SK-N-SH (cell line): ENCODE results near the gene CHD6. TPM values are rescaled to one million over a fixed set of nuclear protein-coding genes. Genes with fewer than 3 reads are reported as not detected.

ENCODE experiments used
- CTCF ChIA-PET: fragments of 300-600, 350-600 bp; formaldehyde crosslinking; extraction: SDS; loops from one replicate; lab custom pipeline; 2021; lab: Yijun Ruan, JAX
- POLR2A ChIA-PET: fragments of 350-600 bp; sonication (Branson Sonifier 250); formaldehyde crosslinking; extraction: SDS; loops from one replicate; lab custom pipeline; 2020; ENCODE audit warnings: antibody characterized with exemption, inconsistent platforms; lab: Yijun Ruan, JAX
- DNase-seq: peaks from one replicate; pipeline ENCODE4 v3.0.0; 2012
- H2AFZ ChIP-seq: fragments of 200-600 bp; sonication (generic); 2 replicates; pipeline ENCODE4 v1.8.1; 2016; ENCODE audit warnings: antibody characterized with exemption, mild to moderate bottlenecking, low read depth
- H3F3A ChIP-seq: fragments of 200-600 bp; sonication (generic); replicated peaks from 2 replicates; pipeline ENCODE3; 2016; ENCODE audit warnings: antibody characterized with exemption, mild to moderate bottlenecking; ENCODE audit not compliant: insufficient read depth
- H3K27ac ChIP-seq, 2 experiments: fragments of 200-500 bp in 1 of 2; fragments of 200-600 bp in 1 of 2; sonication (Bioruptor generic) in 1 of 2; sonication (generic), shearing (Covaris generic) in 1 of 2; 2 replicates each; pipeline versions ENCODE4 v1.5.1 to v1.6.1; 2014 to 2016; ENCODE audit warnings: low read depth in 2 of 2, inconsistent platforms in 1 of 2, low read length in 1 of 2, mild to moderate bottlenecking in 1 of 2, mixed read lengths in 1 of 2
- H3K27me3 ChIP-seq: fragments of 200-600 bp; sonication (generic), shearing (Covaris generic); 2 replicates; pipeline ENCODE4 v1.6.1; 2016; ENCODE audit warnings: mixed run types; ENCODE audit not compliant: insufficient read depth
- H3K36me3 ChIP-seq, 2 experiments: fragments of 200-500 bp in 1 of 2; fragments of 200-600 bp in 1 of 2; sonication (Bioruptor generic) in 1 of 2; sonication (generic) in 1 of 2; replicated peaks in 1 of 2; 2 replicates each; pipeline versions ENCODE3 to v1.5.1; 2014 to 2016; ENCODE audit warnings: low read length in 1 of 2, mild to moderate bottlenecking in 1 of 2; ENCODE audit not compliant: insufficient read depth in 2 of 2, control insufficient read depth in 1 of 2
- H3K4me1 ChIP-seq, 2 experiments: fragments of 200-500 bp in 1 of 2; fragments of 200-600 bp in 1 of 2; sonication (Bioruptor generic) in 1 of 2; sonication (generic), shearing (Covaris generic) in 1 of 2; 2 replicates each; pipeline versions ENCODE4 v1.5.1 to v1.6.1; 2014 to 2016; ENCODE audit warnings: low read depth in 1 of 2, low read length in 1 of 2, mixed run types in 1 of 2; ENCODE audit not compliant: insufficient read depth in 2 of 2, control insufficient read depth in 1 of 2
- H3K4me2 ChIP-seq: fragments of 200-600 bp; sonication (generic), shearing (Covaris generic); 2 replicates; pipeline ENCODE4 v1.6.1; 2017; ENCODE audit warnings: mixed run types
- H3K4me3 ChIP-seq, 2 experiments: fragments of 200-500 bp in 1 of 2; fragments of 200-600 bp in 1 of 2; sonication (Bioruptor generic) in 1 of 2; sonication (generic), shearing (Covaris generic) in 1 of 2; 2 replicates each; pipeline versions ENCODE4 v1.5.1 to v1.8.1; 2014 to 2016; ENCODE audit warnings: low read depth in 2 of 2, inconsistent platforms in 1 of 2, low read length in 1 of 2, mild to moderate bottlenecking in 1 of 2, mixed read lengths in 1 of 2, moderate library complexity in 1 of 2
- H3K79me2 ChIP-seq: fragments of 200-600 bp; sonication (generic); 2 replicates; pipeline ENCODE4 v1.8.1; 2017; ENCODE audit warnings: mild to moderate bottlenecking; ENCODE audit not compliant: insufficient read depth
- H3K9ac ChIP-seq: fragments of 200-600 bp; sonication (generic); 2 replicates; pipeline ENCODE4 v1.6.1; 2017; ENCODE audit warnings: mixed run types
- H3K9me2 ChIP-seq: fragments of 200-600 bp; sonication (generic); 2 replicates; pipeline ENCODE4 v1.6.1; 2017; ENCODE audit warnings: mixed run types
- H3K9me3 ChIP-seq: fragments of 200-600 bp; sonication (generic); 2 replicates; pipeline ENCODE4 v1.6.1; 2017; ENCODE audit warnings: mixed run types, mild to moderate bottlenecking, moderate library complexity
- H4K20me1 ChIP-seq: fragments of 200-600 bp; sonication (generic); 2 replicates; pipeline ENCODE4 v1.6.1; 2017; ENCODE audit warnings: mild to moderate bottlenecking, mixed run types; ENCODE audit not compliant: insufficient read depth
- ELF1 ChIP-seq: IDR thresholded peaks from 2 replicates; pipeline ENCODE4 v1.4.0; 2012
- EZH2phosphoT487 ChIP-seq: fragments of 200-600 bp; sonication (generic); IDR thresholded peaks from 2 replicates; pipeline ENCODE4 v1.6.1; 2017; ENCODE audit warnings: low read depth, mixed run types, mild to moderate bottlenecking, antibody characterized with exemption, moderate library complexity, borderline replicate concordance
- FOSL2 ChIP-seq: IDR thresholded peaks from 2 replicates; pipeline ENCODE4 v1.4.0; 2012; ENCODE audit warnings: low read depth, mild to moderate bottlenecking, moderate library complexity, borderline replicate concordance
- GABPA ChIP-seq: IDR thresholded peaks from 2 replicates; pipeline ENCODE4 v1.4.0; 2012; ENCODE audit warnings: low read depth, mild to moderate bottlenecking
- GATA2 ChIP-seq: sonication (generic); formaldehyde crosslinking; IDR thresholded peaks from 2 replicates; pipeline ENCODE4 v1.5.0; 2020; ENCODE audit warnings: mild to moderate bottlenecking, missing genetic modification reagents
- NFIC ChIP-seq: IDR thresholded peaks from 2 replicates; pipeline ENCODE4 v1.4.0; 2012; ENCODE audit warnings: borderline replicate concordance
- NRF1 ChIP-seq: IDR thresholded peaks from 2 replicates; pipeline ENCODE4 v1.6.1; 2012; ENCODE audit warnings: low read depth, mild to moderate bottlenecking, low read length
- PBX3 ChIP-seq: IDR thresholded peaks from 2 replicates; pipeline ENCODE4; 2012
- POLR2AphosphoS5 ChIP-seq: IDR thresholded peaks from 2 replicates; pipeline ENCODE4 v1.6.1; 2012; ENCODE audit warnings: low read depth, low read length
- RFX5 ChIP-seq: IDR thresholded peaks from 2 replicates; pipeline ENCODE4 v1.6.1; 2012; ENCODE audit warnings: mild to moderate bottlenecking, improper control_type of control experiment, low read length
- RXRA ChIP-seq: IDR thresholded peaks from 2 replicates; pipeline ENCODE4 v1.4.0; 2012; ENCODE audit warnings: low read depth, mild to moderate bottlenecking, borderline replicate concordance
- USF1 ChIP-seq: IDR thresholded peaks from 2 replicates; pipeline ENCODE4 v1.4.0; 2012; ENCODE audit warnings: low read depth, borderline replicate concordance
- WGBS: methylation state at CpG from one replicate; pipeline ENCODE4 v1.1.6; 2017; ENCODE audit warnings: low lambda C conversion rate; 5-methylcytosine and 5-hydroxymethylcytosine counted together
- polyA plus RNA-seq, 3 experiments: library from polyadenylated mRNA; depleted of rRNA; stranded (reverse); fragments of >200 nt; gene quantifications; 2 replicates each; pipeline ENCODE4 v1.2.3, GENCODE V29; 2012
- TF ChIP-seq, protein P1 (sequence below): fragments of 150-350 bp; IDR thresholded peaks from 2 replicates; pipeline ENCODE4 v1.6.1; 2016; ENCODE audit warnings: mild to moderate bottlenecking, low read depth, low read length
- TF ChIP-seq, protein P2 (sequence below): fragments of 200-600 bp; sonication (generic); IDR thresholded peaks from 2 replicates; pipeline ENCODE4 v1.6.1; 2017; ENCODE audit warnings: antibody characterized with exemption, mild to moderate bottlenecking, moderate library complexity
- TF ChIP-seq, protein P3 (sequence below): IDR thresholded peaks from 2 replicates; pipeline ENCODE4 v1.4.0; 2012; ENCODE audit warnings: low read depth
- TF ChIP-seq, protein P4 (sequence below): IDR thresholded peaks from 2 replicates; pipeline ENCODE4 v1.6.1; 2012; ENCODE audit warnings: mild to moderate bottlenecking, low read depth, low read length, moderate library complexity

CHD6 gene
- polyA plus RNA-seq, 1 of the 3 experiments (the other 2 are of a cell fraction): 7.1 TPM

GRCh38 chr20:41505184-41505583 is 113.0 kb downstream of the CHD6 start:
- Histone ChIP-seq H2AFZ (no peak overlapping the region), H3K36me3 (peaks cover 10 to 22% of the 10 kb centered on the region in 2 experiments), H3K4me2 (no peak overlapping the region), H4K20me1 (no peaks in the 10 kb centered on the region), H3K4me1 (peaks cover 0 to 8% of the 10 kb centered on the region in 2 experiments; a peak in 3 of 4 replicates), H3K4me3 (no peak overlapping the region), H3K9me3 (no peaks in the 10 kb centered on the region), H3K27ac (no peak overlapping the region), H3K9ac (no peak overlapping the region), H3F3A (no peaks in the 10 kb centered on the region), H3K27me3 (no peaks in the 10 kb centered on the region), H3K9me2 (no peaks in the 10 kb centered on the region), H3K79me2 (no peaks in the 10 kb centered on the region)
- TF ChIP-seq FOSL2 (no peak), USF1 (no peak), PBX3 (no peak), RXRA (no peak), GABPA (no peak), EZH2phosphoT487 (no peak), GATA2 (no peak), NFIC (no peak), POLR2AphosphoS5 (no peak)
- TF ChIP-seq, protein P1, sequence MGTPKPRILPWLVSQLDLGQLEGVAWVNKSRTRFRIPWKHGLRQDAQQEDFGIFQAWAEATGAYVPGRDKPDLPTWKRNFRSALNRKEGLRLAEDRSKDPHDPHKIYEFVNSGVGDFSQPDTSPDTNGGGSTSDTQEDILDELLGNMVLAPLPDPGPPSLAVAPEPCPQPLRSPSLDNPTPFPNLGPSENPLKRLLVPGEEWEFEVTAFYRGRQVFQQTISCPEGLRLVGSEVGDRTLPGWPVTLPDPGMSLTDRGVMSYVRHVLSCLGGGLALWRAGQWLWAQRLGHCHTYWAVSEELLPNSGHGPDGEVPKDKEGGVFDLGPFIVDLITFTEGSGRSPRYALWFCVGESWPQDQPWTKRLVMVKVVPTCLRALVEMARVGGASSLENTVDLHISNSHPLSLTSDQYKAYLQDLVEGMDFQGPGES: no peak
- whole genome bisulfite sequencing: 96% methylated on average over 7 of the region's 7 CpGs
- CTCF ChIA-PET: interaction anchor here (1.1 kb wide), 1 partner anchor 14 kb away, joined by 3 read pairs; no protein-coding TSS in a partner anchor
- no peak for DNase-seq
- POLR2A ChIA-PET: interaction anchor here (0.6 kb wide), 1 partner anchor 608 kb away, joined by 3 read pairs; no protein-coding TSS in a partner anchor

DNA sequence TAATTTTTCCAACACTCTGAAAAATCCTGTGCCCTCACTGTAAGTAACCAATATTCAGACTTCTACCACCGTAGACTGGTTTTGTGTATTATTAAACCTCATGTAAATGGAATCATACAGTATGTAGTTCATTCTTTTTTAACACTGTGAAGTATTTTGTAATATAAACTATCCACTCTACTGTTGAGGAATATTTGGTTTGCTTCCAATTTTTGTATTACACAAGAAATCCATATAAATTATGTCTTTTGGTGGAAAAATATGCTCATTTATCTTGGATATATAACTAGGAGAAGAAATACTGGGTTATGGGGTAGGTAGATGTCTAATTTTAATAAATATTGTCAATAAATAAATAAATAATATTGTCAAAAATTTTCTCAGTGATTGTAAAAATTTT is 116.8 kb downstream of the CHD6 start:
- ChIA-PET CTCF (no interaction called here), POLR2A (no interaction called here)
- H3K36me3 ChIP-seq: peaks cover 15 to 26% of the 10 kb centered on the region in 2 experiments
- H4K20me1 ChIP-seq: 0 out of 2 replicates have a peak, but pooled peaks cover 4% of the 10 kb centered on the region
- DNase-seq: no peak
- no peak overlapping the region for H3K4me3 ChIP-seq
- no peaks in the 10 kb centered on the region for H3K27me3 ChIP-seq
- WGBS: 47% methylated on average over 1 of the region's 1 CpG
- no peaks in the 10 kb centered on the region for H3K9me3 ChIP-seq
- no peak overlapping the region for H2AFZ ChIP-seq
- no peaks in the 10 kb centered on the region; a peak in 2 of 4 replicates for H3K4me1 ChIP-seq
- H3K79me2 ChIP-seq: no peaks in the 10 kb centered on the region
- TF ChIP-seq RXRA (no peak), RFX5 (no peak), FOSL2 (no peak), PBX3 (no peak), POLR2AphosphoS5 (no peak), ELF1 (no peak), NRF1 (no peak)
- TF ChIP-seq, protein P2, sequence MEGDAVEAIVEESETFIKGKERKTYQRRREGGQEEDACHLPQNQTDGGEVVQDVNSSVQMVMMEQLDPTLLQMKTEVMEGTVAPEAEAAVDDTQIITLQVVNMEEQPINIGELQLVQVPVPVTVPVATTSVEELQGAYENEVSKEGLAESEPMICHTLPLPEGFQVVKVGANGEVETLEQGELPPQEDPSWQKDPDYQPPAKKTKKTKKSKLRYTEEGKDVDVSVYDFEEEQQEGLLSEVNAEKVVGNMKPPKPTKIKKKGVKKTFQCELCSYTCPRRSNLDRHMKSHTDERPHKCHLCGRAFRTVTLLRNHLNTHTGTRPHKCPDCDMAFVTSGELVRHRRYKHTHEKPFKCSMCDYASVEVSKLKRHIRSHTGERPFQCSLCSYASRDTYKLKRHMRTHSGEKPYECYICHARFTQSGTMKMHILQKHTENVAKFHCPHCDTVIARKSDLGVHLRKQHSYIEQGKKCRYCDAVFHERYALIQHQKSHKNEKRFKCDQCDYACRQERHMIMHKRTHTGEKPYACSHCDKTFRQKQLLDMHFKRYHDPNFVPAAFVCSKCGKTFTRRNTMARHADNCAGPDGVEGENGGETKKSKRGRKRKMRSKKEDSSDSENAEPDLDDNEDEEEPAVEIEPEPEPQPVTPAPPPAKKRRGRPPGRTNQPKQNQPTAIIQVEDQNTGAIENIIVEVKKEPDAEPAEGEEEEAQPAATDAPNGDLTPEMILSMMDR: no peak
- TF ChIP-seq, protein P3, sequence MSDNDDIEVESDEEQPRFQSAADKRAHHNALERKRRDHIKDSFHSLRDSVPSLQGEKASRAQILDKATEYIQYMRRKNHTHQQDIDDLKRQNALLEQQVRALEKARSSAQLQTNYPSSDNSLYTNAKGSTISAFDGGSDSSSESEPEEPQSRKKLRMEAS: no peak
- TF ChIP-seq, protein P4, sequence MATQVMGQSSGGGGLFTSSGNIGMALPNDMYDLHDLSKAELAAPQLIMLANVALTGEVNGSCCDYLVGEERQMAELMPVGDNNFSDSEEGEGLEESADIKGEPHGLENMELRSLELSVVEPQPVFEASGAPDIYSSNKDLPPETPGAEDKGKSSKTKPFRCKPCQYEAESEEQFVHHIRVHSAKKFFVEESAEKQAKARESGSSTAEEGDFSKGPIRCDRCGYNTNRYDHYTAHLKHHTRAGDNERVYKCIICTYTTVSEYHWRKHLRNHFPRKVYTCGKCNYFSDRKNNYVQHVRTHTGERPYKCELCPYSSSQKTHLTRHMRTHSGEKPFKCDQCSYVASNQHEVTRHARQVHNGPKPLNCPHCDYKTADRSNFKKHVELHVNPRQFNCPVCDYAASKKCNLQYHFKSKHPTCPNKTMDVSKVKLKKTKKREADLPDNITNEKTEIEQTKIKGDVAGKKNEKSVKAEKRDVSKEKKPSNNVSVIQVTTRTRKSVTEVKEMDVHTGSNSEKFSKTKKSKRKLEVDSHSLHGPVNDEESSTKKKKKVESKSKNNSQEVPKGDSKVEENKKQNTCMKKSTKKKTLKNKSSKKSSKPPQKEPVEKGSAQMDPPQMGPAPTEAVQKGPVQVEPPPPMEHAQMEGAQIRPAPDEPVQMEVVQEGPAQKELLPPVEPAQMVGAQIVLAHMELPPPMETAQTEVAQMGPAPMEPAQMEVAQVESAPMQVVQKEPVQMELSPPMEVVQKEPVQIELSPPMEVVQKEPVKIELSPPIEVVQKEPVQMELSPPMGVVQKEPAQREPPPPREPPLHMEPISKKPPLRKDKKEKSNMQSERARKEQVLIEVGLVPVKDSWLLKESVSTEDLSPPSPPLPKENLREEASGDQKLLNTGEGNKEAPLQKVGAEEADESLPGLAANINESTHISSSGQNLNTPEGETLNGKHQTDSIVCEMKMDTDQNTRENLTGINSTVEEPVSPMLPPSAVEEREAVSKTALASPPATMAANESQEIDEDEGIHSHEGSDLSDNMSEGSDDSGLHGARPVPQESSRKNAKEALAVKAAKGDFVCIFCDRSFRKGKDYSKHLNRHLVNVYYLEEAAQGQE: no peak
- no peak overlapping the region for H3K27ac ChIP-seq
- no peak overlapping the region for H3K4me2 ChIP-seq
- no peaks in the 10 kb centered on the region for H3K9me2 ChIP-seq
- no peak overlapping the region for H3K9ac ChIP-seq
- H3F3A ChIP-seq: no peaks in the 10 kb centered on the region
